ENCODE results near the gene STX12. TPM values are rescaled to one million over a fixed set of nuclear protein-coding genes. Genes with fewer than 3 reads are reported as not detected.

The STX12 gene
- total RNA-seq, 6 donors from 2014 or later = 47.1 to 107 (median 88.2) TPM

GRCh38 chr1:27872802-27873551, 100.0 kb downstream of the STX12 start:
- Histone ChIP-seq H3K27ac (peak overlapping the region; percentile 87 to 97 (median 89)), H3K4me1 (peaks cover 21 to 40% (median 27%) of the 10 kb centered on the region in 4 donors), H3K9me3 (no peaks in the 10 kb centered on the region), H3K36me3 (peaks cover 0 to 5% (median 2%) of the 10 kb centered on the region in 4 donors), H3K27me3 (no peaks in the 10 kb centered on the region), H3K4me3 (peak overlapping the region; percentile 52 to 68 (median 59))
- TF ChIP-seq EP300 (IDR thresholded peaks at IDR 0.05) = no peak
- peak in 1 of 4 donors; percentile 32 for TF ChIP-seq POLR2A (IDR thresholded peaks at IDR 0.05)
- DNase-seq (peak in 1 of 2 donors; percentile 84), ATAC-seq (ENCODE audit: low FRiP score in 2 of 2) (peak; percentile 13 to 22)
- WGBS, 2 donors = 16 to 17% methylated on average over 34 to 36 of the region's 38 CpGs

GRCh38 chr1:27873671-27874384, 100.8 kb downstream of the STX12 start:
- Histone ChIP-seq H3K4me1 (peaks cover 17 to 35% (median 22%) of the 10 kb centered on the region in 4 donors), H3K27me3 (no peaks in the 10 kb centered on the region), H3K36me3 (peaks cover 0 to 5% (median 2%) of the 10 kb centered on the region in 4 donors), H3K9me3 (no peaks in the 10 kb centered on the region), H3K27ac (peak overlapping the region; percentile 87 to 97 (median 89)), H3K4me3 (peak overlapping the region in 3 of 4 donors; percentile 55 to 68 (median 63))
- 71 to 73% methylated on average over 12 to 16 of the region's 16 CpGs for WGBS, 2 donors
- TF ChIP-seq CTCF (IDR thresholded peaks at IDR 0.05) (no peak), EP300 (IDR thresholded peaks at IDR 0.05) (no peak), POLR2AphosphoS5 (IDR thresholded peaks at IDR 0.05) (peak; percentile 76 to 82), POLR2A (IDR thresholded peaks at IDR 0.05) (peak in 1 of 4 donors; percentile 78)
- peak in 1 of 2 donors; percentile 73 for DNase-seq
- peak in 1 of 2 donors; percentile 55 for ATAC-seq (ENCODE audit: low FRiP score in 2 of 2)

Small RNA genes within 50 kb of the gene (small RNA-seq; reads per million reads assigned to genes)
- gene AL020997.2 (0 to 0.33 (median 0) reads per million in 4 donors), gene RNU6-1245P (0 reads per million in 4 donors), gene SCARNA1 (9.3 to 22.3 (median 12.2) reads per million in 4 donors)

Other genes with a start within 250 kb of the STX12 start
- gene AHDC1, start 169.1 kb upstream of the STX12 start, total RNA-seq = 10 to 100 TPM; 10.8 to 43.4 (median 26.2) TPM
- gene FGR, start 138.0 kb upstream of the STX12 start, total RNA-seq = 100 to 1,000 TPM in 5 of 6 donors, 10 to 100 TPM in 1; 59.8 to 234 (median 150) TPM
- 100 to 1,000 TPM in 5 of 6 donors, 10 to 100 TPM in 1; 43.0 to 436 (median 277) TPM for gene IFI6, start 101.0 kb upstream of the STX12 start, total RNA-seq
- gene FAM76A, start 47.3 kb upstream of the STX12 start, total RNA-seq = 10 to 100 TPM; 10.9 to 50.3 (median 21.2) TPM
- gene PPP1R8, start 57.6 kb downstream of the STX12 start, total RNA-seq = 10 to 100 TPM; 12.7 to 36.0 (median 29.9) TPM
- 100 to 1,000 TPM in 5 of 6 donors, 10 to 100 TPM in 1; 59.5 to 216 (median 130) TPM for gene THEMIS2, start 99.3 kb downstream of the STX12 start, total RNA-seq
- gene RPA2, start 141.4 kb downstream of the STX12 start, total RNA-seq = 10 to 100 TPM in 5 of 6 donors, 1 to 10 TPM in 1; 9.7 to 28.4 (median 19.0) TPM
- 10 to 100 TPM in 5 of 6 donors, 1 to 10 TPM in 1; 7.3 to 57.1 (median 27.2) TPM for gene SMPDL3B, start 161.8 kb downstream of the STX12 start, total RNA-seq
- gene XKR8, start 186.8 kb downstream of the STX12 start, total RNA-seq = 10 to 100 TPM in 2 of 6 donors, 1 to 10 TPM in 4; 3.1 to 13.5 (median 8.6) TPM